RWPE2 (cell line): ENCODE results near the gene POLD4.
A peak's percentile ranks its signal among the peaks of the same experiment; 100 is the strongest.

ENCODE experiments used
- ATAC-seq: fragments of 200-7000 bp; cut with Tn5 transposase; 3 replicates; pipeline ENCODE4 v1.9.1; 2021; ENCODE audit warnings: low read depth
- DNase-seq: peaks from one replicate; pipeline ENCODE4 v3.0.0-alpha.2; 2020; ENCODE audit warnings: low spot score
- H3K27ac ChIP-seq: fragments of 450-650 bp; 2 replicates; pipeline ENCODE4 v1.5.1; 2017; ENCODE audit warnings: mild to moderate bottlenecking; ENCODE audit not compliant: poor library complexity, severe bottlenecking
- H3K27me3 ChIP-seq: fragments of 250-450 bp; sonication (Bioruptor Pico); 2 replicates; pipeline ENCODE4 v1.5.1; 2021; ENCODE audit warnings: mild to moderate bottlenecking, moderate library complexity; ENCODE audit not compliant: insufficient read depth, poor library complexity, severe bottlenecking
- H3K36me3 ChIP-seq: fragments of 250-450 bp; sonication (Bioruptor Pico); 2 replicates; pipeline ENCODE4 v1.5.1; 2020; ENCODE audit warnings: low read depth, mild to moderate bottlenecking, moderate library complexity
- H3K4me1 ChIP-seq: fragments of 250-450 bp; sonication (Bioruptor Pico); 2 replicates; pipeline ENCODE4 v1.5.1; 2021; ENCODE audit warnings: mild to moderate bottlenecking, moderate library complexity; ENCODE audit not compliant: insufficient read depth, poor library complexity, severe bottlenecking
- H3K4me3 ChIP-seq: fragments of 250-450 bp; sonication (Bioruptor Pico); 2 replicates; pipeline ENCODE4 v1.5.1; 2021; ENCODE audit warnings: mild to moderate bottlenecking, moderate library complexity; ENCODE audit not compliant: severe bottlenecking
- H3K9me3 ChIP-seq: fragments of 250-450 bp; sonication (Bioruptor Pico); 2 replicates; pipeline ENCODE4 v1.5.1; 2021; ENCODE audit warnings: mild to moderate bottlenecking, moderate library complexity; ENCODE audit not compliant: severe bottlenecking
- CTCF ChIP-seq: fragments of 450-650 bp; IDR thresholded peaks from one replicate; pipeline ENCODE4 v1.5.1; 2017; ENCODE audit warnings: mild to moderate bottlenecking, moderate library complexity; ENCODE audit not compliant: poor library complexity, severe bottlenecking

The POLD4 gene

DNA sequence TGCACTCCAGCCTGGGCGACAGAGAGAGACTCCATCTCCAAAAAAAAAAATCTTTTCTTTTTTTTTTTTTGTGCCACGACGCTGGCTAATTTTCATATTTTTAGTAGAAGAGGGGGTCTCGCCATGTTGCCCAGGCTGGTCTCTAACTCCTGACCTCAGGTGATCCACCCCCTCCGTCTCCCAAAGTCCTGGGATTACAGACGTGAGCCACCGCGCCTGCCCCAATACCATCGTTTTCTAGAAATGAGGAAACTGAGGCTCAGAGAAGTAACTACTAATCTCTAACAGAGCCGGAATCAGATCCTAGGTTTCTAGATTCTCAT lies 36.5 kb downstream of the POLD4 start:
- Histone ChIP-seq H3K9me3 (no peaks in the 10 kb centered on the region), H3K27ac (peak overlapping the region; percentile 89)
- TF ChIP-seq CTCF: no peak

DNA sequence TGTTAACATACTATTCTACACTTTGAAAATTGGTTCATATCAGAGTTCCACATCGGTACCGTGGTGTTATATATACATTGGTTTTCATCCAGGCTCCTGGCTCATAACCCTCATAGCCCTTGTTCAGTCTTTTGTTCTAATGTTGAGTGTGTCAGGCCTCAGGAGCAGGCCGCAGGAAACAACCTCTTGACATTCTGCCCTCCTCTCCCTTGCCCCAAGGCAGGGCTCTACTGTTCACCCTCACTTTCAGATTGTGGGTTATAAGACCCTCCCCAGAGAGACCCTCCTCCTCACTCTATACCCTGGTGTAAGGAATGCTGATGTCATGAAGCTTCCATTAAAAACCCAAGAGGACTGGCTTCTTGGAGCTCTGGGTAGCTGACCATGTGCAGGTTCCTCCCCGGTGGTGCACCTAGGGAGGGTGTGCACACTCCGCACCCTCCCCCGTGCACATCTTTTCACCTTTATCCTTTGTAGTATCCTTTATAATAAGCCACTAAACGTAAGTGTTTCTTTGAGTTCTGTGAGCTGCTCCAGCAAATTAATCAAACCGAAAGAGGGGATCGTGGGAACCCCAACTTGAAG lies 37.9 kb downstream of the POLD4 start:
- peaks cover 45% of the 10 kb centered on the region for H3K4me1 ChIP-seq
- H3K4me3 ChIP-seq: no peak overlapping the region
- no peak for TF ChIP-seq CTCF
- no peak overlapping the region for H3K27ac ChIP-seq
- no peak for DNase-seq
- ATAC-seq: no peak
- H3K36me3 ChIP-seq: peaks cover 17% of the 10 kb centered on the region
- H3K9me3 ChIP-seq: no peaks in the 10 kb centered on the region
- H3K27me3 ChIP-seq: no peaks in the 10 kb centered on the region

More for the DNA sequence above, 36.5 kb downstream of the POLD4 start:
- Histone ChIP-seq H3K4me1 (peaks cover 30% of the 10 kb centered on the region), H3K36me3 (peaks cover 6% of the 10 kb centered on the region), H3K4me3 (peak overlapping the region; percentile 65), H3K27me3 (no peaks in the 10 kb centered on the region)
- no peak for DNase-seq
- ATAC-seq: no peak

DNA sequence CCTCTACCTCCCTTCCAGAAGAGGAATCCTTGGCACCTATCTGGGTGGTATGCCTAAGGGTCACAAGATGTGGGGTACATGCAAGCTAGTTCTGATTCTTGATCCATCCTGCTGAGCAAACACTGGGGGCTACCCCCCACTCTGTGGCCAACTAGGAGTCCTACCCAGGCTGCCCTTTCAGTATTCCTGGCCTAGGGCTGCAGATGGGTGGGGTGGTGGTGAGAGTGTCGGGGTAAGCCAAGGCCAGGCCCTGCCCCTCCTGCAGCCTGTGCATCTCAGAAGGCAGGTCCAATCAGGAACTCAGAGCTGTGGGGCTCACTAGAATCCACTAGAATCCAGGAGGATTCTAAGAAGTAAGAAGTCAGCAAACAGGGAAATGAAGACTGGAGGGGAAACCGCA lies 39.1 kb downstream of the POLD4 start:
- H3K27ac ChIP-seq: peak overlapping the region; percentile 96
- no peak for TF ChIP-seq CTCF
- DNase-seq (no peak), ATAC-seq (no peak)
- no peaks in the 10 kb centered on the region for H3K27me3 ChIP-seq
- no peak overlapping the region for H3K4me3 ChIP-seq
- peaks cover 29% of the 10 kb centered on the region for H3K36me3 ChIP-seq
- H3K4me1 ChIP-seq: peaks cover 51% of the 10 kb centered on the region
- H3K9me3 ChIP-seq: no peaks in the 10 kb centered on the region

- H3K4me3 ChIP-seq: no peak overlapping the region
- H3K9me3 ChIP-seq: no peaks in the 10 kb centered on the region
- no peak for TF ChIP-seq CTCF
- peaks cover 38% of the 10 kb centered on the region for H3K36me3 ChIP-seq
- no peaks in the 10 kb centered on the region for H3K27me3 ChIP-seq
- peak overlapping the region; percentile 96 for H3K27ac ChIP-seq
- peaks cover 51% of the 10 kb centered on the region for H3K4me1 ChIP-seq
- ATAC-seq (no peak), DNase-seq (no peak)
Measured at GRCh38 chr11:67313125-67313890, 40.0 kb downstream of the POLD4 start.
